Non-pigmented ciliary epithelial cell (primary cell): ENCODE data around the gene MRTFA.
A peak's percentile ranks its signal among the peaks of the same experiment; 100 is the strongest.
"Not testable (repeated sequence)": the region's sequence is repeated elsewhere in the genome, so short reads cannot be mapped to it uniquely, and the experiment has no call there.

Experiments
- DNase-seq: peaks from one replicate; pipeline ENCODE4 v3.0.0-alpha.2; 2010; ENCODE audit warnings: low read depth

The MRTFA gene

DNA sequence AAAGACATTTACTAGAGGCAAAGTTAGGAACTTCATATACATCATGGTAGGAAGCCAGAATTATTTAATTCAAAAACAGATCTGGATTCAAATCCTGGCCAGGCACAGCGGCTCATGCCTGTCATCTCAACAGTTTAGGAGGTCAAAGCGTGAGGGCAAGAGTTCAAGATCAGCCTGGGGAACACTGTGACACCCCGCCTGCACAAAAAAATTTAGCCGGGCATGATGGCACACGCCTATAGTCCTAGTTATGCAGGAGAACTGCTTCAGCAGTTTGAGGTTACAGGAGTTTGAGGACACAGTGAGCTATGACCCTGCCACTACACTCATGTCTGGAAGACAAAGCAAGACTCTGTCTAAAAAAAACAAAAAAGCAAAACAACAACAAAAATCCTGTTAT, 8.9 kb downstream of the MRTFA start:
- no peak for DNase-seq

DNA sequence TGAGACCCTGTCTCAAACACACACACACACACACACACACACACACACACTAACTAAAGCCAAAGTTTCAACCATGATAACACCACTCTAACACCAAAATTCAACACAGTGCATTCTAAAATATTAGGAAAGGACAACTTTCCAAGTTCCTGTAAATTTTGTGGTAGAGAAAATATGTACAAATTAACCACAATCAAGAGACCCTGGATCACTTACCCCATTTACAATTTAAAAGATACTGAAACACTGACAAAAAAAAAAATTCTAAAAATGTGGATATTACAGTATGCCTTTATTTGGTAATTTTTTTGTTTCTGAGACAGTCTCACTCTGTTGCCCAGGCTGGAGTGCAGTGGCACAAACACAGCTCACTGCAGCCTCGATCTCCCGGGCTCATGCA, 9.7 kb downstream of the MRTFA start:
- no peak for DNase-seq

DNA sequence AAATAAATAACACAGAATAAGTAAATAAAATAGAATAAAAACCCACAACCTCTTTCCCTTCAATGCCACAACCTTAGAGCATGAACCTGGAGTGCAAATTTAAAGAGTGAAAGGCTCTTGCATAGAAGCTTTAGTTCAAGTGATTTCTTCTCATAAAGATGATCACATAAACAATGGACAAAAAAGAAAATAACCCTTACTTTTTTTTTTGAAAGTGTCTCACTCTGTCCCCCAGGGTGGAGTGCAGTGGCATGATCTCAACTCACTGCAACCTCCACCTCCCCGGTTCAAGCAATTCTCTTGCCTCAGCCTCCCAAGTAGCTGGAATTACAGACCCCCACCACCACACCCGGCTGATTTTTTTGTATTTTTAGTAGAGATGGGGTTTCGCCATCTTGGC, 10.7 kb downstream of the MRTFA start:
- not testable (repeated sequence) for DNase-seq

DNA sequence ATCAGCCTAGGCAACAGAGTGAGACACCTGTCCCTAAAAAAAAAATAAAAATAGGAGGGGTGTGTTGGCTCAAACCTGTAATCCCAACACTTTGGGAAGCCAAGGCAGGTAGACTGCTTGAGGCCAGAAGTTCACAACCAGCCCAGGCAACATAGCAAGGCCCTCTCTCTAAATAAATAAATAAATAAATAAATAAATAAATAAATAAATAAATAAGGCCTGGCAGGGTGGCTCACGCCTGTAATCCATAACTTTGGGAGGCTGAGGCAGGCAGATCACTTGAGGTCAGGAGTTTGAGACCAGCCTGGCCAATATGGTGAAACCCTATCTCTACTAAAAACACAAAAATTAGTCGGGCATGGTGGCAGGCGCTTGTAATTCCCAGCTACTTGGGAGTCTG, 11.2 kb downstream of the MRTFA start:
- DNase-seq = not testable (repeated sequence)

DNA sequence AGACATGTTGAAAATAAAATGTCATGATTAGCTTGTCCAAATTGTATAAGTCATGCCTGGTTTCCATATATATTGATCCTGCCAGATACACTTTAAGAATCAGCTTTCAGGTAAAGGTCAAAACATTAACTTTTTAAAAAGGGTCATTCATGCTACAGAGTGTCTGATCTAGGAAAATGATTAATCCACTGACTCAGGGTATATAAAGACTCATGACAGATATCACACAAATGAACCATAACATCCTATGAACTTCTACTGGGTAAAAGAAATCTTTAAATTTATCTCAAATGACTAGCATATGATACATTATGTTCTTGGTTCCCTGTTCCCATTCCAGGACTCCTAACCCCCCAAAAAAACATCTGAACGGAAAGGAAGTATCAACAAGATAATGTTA, 11.7 kb downstream of the MRTFA start:
- no peak for DNase-seq

DNA sequence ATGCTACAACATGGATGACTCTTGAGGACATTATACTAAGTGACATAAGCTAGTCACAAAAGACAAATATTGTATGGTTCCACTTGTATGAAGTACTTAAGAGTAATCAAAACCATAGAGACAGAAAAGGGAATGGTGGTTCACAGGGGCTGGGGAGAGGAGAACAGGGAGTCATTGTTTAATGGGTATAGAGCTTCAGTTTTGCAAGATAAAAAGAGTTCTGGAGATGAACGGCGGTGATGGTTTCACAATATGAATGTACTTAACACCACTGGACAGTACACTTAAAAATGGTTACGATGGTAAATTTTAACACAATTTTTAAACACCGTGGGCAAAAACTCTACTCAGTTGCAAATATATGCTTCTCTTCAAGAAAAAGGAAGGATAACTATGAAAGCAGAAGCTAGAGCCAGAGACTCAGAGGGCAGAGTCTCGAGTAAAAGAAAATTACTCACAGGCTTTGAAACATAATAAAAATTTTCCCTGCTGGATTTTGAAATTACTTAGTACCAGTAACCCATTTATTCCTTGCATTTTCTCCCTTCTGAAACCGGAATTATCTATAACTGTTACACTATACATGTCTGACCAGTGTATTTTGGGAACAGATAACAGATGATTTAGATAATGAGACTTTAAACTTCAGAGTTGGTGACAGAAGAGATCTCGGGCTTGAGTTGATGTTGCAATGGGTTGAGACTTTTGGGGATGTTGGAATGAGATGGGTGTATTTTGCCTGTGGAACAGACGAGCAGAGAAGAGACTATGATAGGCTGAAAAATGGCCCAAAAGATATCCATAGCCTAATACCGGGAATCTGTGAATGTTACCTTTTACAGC, 15.0 kb downstream of the MRTFA start:
- no peak for DNase-seq

DNA sequence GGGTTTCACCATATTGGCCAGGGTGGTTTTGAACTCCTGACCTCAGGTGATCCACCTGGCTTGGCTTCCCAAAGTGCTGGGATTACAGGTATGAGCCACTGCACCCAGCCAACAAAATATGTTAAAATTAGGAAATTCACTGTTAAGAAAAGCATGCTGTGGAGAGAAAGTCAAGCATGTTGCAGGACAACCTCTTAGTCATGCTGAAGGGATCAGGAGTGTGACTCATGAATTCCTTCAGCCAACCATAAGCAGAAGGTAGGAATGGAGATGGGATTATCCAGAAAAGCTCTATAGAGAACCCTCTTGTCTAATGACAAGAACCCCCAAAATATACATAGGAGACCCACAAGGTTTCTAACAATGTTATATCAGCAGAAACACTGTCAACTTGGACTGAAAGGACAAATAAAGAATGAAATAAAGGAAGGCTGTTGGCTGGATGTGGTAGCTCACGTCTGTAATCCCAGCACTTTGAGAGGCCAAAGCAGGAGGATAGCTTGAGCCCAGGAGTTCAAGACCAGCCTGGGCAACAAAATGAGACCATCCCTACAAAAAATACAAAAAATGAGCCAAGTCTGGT, 16.0 kb downstream of the MRTFA start:
- peak; percentile 55 for DNase-seq

DNA sequence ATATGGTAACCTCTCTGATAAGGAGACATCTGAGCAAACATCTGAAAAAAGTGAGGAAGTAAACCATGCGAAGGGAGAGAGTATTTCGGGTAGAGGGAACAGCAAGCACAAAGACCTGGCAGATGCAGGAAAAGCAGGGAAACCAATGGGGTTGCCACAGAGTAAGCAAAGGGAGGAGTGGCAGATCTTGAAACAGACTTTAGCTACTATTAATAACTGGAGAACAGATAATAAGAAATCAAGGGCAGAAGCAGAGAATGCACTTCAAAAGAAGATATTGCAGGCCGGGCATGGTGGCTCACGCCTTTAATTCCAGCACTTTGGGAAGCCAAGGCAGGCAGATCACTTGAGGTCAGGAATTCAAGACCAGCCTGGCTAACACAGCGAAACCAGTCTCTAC, 18.1 kb downstream of the MRTFA start:
- no peak for DNase-seq

DNA sequence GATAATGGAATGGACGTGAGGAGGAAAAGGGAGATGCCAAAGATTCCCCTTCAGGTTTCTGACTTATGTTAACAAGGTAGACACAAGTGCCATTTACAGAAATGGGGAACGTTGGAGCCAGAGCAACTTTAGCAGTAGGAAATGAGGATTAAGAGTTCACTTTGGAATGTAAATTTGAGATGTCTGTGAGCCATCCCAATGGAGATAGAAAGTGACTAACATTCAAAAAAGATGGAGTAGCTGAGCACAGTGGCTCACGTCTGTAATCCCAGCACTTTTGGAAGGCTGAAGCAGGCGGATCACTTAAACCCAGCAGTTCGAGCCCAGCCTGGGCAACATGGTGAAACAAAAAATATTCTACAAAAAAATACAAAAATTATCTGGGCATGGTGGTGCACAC, 19.9 kb downstream of the MRTFA start:
- DNase-seq = no peak

DNA sequence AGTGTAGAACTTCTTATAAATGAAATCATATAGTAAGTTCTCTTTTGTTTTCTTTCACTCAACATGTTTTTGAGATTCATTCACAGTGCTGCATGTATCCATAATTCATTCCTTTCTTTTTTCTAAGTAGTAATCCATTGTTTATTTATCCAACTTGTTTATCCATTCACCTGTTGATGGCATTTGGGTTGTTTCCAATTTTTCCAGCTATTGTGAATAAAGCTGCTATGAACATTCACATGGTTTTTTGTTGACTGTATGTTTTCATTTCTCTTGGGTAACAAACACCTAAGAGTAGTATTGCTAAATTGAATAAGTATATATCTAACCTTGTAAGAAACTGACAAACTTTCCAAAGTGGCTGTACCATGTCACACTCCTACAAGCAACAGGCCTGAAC, 23.5 kb downstream of the MRTFA start:
- no peak for DNase-seq

DNA sequence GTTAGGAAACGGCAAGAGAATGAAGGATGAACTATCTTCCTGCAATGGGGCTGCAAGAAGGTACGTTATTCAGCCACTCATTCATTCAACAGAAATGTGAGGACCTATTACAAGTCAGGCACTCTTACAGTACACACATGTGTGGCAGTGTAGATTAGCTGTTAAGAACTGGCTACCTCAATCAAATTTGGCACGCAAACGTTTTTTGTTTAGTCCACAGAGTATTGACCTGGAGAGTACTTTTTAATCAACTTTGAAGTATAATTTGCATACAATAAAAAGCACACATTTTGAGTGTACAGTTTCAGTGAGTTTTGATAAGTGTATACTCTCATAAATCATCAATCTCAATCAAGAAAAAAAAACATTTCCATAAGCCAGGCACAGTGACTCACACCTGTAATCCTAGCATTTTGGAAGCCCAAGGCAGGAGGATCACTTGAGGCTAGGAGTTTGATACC, 24.2 kb downstream of the MRTFA start:
- DNase-seq = no peak

DNA sequence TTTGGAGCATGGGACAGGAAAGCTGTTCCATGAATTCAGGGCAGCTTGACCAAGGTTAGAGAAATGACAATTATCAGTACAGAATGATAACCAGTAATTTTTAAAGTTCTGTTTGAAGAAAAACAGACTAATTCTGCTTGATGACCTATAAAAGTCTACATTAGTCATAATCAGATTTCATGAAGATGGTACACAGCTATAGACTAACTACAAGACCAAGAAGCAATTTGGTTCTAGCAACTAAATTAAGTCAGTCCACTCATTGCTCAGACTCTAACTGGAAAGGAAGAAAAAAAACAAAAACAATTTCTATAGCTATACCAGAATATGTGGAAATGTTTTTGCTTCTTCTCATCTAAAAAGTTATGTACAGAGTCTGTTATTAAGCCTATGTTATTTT, 24.9 kb downstream of the MRTFA start:
- no peak for DNase-seq

DNA sequence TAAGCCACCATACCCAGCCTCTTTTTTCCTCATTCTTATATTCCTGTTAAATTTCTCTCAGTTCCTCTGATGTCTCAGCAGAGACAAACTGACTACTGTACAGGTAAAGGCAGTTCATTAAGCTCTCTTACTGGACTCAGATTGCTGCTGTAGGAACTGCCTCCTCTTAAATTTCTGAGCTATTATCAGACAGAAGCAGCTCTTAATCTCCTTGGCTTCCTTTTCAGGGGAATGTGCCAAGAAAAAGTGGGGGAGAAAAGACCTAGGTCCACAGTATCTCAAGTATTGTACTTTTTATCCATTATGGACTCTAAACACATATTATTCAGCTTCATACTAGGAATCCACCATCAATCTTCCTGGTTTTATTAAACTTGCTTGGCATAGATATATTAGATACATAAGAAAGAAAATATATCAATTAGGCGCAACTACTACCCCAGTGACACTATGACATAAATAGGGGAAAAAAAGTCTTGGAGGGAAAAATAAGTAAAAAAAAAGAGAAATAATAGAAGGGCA, 26.1 kb downstream of the MRTFA start:
- DNase-seq = no peak

DNA sequence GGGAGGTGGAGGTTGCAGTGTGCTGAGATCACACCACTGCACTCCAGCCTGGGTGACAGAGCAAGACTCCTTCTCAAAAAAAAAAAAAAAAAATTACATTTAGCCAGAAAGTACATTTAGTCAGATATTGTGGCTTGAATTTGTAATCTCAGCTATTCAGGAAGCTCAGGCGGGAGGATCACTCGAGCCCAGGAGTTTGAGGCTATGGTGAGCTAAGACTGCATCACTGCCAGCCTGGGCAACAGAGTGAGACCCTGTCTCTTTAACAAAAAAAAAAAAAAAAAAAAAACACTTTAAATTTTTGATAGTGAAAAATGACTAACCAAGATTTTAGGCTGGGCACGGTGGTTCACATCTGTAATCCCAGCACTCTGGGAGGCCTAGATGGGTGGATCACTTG, 27.3 kb downstream of the MRTFA start:
- no peak for DNase-seq

DNA sequence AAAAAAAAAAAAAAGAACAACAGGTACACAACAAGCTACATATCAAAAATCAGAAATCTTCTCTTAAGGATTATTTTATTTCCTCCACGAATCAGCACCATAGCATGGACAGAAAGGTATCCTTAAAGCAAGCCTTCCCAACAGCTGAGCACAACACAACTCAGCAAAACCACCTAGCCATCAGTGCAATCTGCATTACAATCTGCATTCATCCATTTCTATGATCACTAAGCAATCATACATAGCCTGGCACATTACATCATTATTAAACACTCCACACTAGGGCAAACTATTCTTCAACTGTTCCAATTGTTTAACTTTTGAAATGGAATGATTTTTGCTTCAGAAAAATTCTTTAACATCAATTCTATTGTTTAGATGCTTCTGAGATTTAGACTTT, 29.0 kb downstream of the MRTFA start:
- no peak for DNase-seq

DNA sequence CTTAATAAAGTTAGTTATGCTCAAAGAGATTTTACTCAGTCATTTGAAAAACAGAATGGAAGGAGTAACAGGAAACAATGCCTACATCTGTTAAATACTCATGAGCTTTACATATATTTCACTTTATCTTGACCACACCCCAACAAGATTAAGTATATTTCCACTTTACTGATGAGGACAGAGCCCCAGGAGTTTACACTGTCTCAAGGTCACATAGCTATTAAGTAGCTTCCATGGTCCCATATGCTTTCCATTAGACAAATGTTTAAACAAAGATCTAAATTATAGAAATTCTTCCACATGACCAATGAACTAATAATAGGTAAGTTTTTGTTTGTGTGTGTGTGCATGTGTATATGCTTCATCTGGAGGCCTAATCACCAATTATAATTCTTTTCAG, 30.2 kb downstream of the MRTFA start:
- DNase-seq = no peak

DNA sequence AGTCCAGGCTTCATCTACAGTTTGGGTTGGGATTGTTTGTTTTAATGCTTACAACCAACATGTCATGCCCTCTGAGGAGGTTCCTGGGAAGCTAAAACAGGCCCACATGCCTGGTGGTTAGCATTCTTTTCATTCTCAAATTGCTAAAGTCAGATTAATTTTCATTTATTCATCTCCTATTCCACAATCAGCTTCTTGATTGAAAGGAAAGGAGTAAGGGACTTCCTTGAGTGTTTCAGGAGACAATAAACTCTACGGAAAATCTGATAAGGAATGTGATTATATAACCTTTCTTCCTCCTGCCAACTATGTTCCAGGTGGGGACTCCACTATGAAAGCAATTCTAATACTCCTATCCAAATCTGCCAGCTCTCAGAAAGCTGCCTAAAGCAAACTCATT, 30.8 kb downstream of the MRTFA start:
- no peak for DNase-seq

DNA sequence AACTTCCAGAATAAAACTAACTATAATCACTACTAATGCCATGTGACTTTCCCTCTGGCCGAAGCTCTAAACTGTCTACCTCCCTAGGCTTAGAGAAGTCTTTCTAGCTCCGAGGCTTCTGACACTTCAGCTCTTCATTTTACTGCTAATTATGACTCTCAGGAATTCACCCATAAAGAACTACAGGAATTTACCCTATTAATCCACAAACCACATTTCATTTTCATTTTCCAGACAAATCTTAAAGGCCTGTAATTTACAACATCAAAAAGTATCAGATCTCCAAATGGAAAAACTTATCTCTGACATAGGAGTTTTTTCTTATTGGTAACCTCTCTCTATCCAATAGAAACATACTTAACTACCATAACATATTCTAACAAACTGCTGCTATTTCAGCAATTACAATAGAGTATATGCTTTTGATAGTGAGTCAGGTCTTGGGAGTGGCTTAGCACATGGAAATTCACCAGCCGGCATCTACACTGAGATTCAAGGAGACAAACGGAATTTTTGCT, 33.4 kb downstream of the MRTFA start:
- DNase-seq = peak; percentile 37

DNA sequence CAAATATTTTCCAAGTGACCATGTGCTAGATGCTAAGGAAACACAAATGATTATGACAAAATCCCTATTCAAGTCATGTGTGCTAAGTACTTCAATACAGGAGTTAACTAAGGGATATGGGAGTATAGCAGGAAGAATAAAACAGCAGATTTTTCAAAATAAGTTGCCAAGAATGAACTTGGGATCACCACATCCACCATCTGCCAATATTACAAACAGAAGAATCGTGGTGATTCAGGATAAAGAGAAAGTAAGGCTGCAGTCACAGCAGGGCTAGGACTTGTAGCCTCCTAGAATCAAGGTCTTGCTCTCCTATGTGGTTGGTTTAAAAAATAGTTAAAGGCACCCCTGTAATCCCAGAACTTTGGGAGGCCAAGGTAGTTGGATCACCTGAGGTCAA, 34.3 kb downstream of the MRTFA start:
- no peak for DNase-seq

DNA sequence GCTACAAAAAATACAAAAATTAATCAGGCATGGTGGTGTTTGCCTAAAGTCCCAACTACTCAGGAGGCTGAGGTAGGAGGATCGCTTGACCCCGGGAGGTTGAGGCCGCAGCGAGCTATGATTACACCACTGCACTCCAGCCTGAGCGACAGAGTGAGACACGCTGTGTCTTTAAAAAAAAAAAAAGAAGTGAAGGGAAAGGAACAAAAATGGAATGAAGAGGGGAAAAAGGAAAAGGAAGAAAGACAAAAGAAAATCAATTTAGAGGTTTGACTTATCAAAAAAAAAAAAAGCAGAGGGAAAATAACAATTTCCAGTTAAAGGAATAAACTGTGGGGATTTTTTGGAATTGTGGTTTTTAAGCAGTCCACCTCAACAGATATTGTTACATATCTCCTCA, 36.8 kb downstream of the MRTFA start:
- no peak for DNase-seq

DNA sequence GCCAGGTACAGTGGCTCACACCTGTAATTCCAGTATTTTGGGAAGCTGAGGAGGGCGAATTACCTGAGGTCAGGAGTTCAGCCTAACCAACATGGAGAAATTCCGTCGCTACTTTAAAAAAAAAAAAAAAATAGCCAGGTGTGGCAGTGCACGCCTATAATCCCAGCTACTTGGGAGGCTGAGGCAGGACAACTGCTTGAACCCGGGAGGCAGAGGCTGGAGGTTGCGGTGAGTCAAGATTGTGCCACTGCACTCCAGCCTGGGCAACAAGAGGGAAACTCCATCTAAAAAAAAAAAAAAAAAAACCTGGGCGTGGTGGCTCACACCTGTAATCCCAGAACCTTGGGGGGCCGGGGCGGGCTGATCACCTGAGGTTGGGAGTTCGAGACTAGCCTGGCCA, 37.8 kb downstream of the MRTFA start:
- not testable (repeated sequence) for DNase-seq

DNA sequence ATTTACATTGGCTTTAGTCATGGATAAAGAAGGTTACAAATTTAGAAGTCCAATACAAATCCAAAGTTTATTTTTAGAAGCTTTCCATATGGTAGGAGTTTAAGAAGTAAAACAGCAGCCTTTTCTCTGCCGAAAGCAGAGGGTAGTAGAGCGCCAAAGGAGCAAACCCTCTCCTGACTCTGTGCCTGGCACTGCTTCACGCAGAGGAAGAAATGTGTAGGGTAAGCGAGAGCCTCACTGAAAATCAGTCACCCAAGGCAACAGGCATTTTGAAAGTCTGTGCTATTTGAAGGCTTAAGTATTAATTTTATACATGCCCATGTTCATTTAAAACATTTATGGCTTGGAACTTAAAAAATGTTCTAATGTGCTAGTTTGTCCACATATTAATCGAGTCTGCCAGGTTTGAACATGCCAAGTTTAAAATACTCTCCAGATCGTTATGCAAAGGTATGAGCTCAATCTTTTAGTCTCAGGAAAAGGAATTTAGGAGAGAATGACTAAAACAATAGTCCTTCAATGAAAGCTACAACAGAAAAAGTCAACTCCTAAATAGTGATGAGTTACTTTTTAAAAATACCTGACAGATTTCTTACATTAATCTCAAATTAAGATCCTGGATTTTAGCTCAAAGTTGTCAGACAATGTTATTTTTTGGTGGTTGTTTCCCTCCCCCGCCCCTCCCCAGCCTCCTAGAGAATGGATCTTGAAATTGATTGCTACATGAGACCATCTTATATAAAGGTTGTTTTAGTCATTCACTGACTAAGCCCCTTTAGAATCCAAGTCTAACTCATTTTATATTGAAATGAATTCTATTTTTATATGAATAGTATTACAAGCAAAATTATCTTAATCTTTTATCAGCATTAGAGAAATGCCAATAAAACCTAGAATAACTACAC, 38.7 kb downstream of the MRTFA start:
- DNase-seq = no peak
